Left lobe of liver (tissue), 2 donors: ENCODE results near the gene S1PR5. TPM values are rescaled to one million over a fixed set of nuclear protein-coding genes. Genes with fewer than 3 reads are reported as not detected.

Source experiments
- ATAC-seq: fragments of 200-7000 bp; cut with Tn5 transposase; one replicate; pipeline ENCODE4 v1.9.1; 2020; ENCODE audit warnings: mild to moderate bottlenecking, moderate library complexity
- DNase-seq: peaks from one replicate; pipeline ENCODE4 v3.0.0-alpha.2; 2020; ENCODE audit warnings: low spot score
- total RNA-seq: library from RNA; stranded (reverse); gene quantifications from one replicate; pipeline ENCODE4 v1.2.1, GENCODE V29; 2021
- donor health status: DM: no; HTN: no; CAD: no; lungs with moderate emphysema.
- donor health status: DM: no; HTN: yes; CAD: no.

S1PR5 gene
- total RNA-seq, 1 donor from 2014 or later: 0.30 TPM

DNA sequence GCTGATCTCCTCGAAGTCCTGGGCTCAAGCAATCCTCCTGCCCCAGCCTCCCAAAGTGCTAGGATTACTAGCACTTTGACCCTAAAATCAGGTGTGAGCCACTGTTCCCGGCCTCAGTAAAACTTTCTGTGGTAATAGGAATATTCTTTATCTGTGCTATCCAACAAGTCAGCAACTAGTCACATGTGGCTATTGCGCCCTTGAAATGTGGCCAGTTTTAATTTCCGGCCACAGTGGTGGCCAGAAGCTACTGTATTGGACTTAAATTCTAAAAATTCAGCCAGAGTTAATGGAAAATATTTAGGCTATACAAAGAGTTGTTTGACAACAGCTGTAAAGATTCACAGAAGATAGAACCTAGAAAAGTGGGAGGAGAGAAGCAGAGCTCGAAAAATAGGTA, 44.1 kb downstream of the S1PR5 start:
- DNase-seq (no peak), ATAC-seq (no peak)

DNA sequence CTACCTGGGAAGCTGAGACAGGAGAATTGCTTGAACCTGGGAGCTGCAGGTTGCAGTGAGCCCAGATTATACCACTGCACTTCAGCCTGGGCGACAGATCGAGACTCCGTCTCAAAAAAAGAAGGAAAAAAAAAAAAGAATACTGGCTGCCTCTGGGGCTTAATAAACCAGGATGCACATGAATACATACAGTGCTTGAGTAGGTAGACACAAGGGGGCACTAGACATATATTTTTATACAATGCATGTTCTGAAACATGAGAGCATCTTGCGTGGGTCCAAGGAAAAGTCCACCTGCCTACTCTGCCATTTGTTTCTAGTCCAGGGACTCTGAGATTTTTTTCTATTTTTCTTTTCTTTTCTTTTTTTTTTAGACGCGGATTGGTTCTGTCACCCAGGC, 45.3 kb downstream of the S1PR5 start:
- no peak for DNase-seq
- peak; percentile 42 for ATAC-seq

DNA sequence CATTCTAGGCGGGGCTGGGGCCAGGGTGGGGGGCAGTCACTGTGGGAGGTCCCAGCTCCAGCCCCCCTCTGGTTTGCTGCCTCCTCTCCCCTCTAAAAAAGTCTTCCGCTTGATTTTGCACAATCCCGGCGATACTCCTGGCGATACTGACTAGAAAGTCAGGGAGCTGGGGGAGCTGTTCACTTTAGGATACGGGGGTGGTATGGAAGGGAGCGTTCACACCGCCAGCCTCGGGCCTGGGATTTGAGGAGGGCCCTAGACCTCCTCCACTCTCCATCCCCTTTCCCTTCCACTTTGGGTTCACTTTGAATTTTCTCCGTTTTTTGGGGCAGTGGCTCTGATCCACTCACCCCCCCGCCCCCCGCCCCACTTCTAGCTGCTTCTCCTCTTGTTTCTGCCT, 49.1 kb downstream of the S1PR5 start:
- DNase-seq (no peak), ATAC-seq (no peak)

DNA sequence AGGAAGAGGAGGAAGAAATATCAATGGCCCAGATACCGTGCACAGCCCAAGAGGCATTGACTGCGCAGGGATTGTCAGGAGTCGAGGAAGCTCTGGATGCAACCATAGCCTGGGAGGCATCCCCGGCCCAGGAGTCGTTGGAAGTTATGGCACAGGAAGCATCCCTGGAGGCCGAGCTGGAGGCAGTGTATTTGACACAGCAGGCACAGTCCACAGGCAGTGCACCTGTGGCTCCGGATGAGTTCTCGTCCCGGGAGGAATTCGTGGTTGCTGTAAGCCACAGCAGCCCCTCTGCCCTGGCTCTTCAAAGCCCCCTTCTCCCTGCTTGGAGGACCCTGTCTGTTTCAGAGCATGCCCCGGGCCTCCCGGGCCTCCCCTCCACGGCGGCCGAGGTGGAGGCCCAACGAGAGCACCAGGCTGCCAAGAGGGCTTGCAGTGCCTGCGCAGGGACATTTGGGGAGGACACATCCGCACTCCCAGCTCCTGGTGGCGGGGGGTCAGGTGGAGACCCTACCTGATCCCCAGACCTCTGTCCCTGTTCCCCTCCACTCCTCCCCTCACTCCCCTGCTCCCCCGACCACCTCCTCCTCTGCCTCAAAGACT, 50.0 kb downstream of the S1PR5 start:
- no peak for ATAC-seq
- DNase-seq: no peak

DNA sequence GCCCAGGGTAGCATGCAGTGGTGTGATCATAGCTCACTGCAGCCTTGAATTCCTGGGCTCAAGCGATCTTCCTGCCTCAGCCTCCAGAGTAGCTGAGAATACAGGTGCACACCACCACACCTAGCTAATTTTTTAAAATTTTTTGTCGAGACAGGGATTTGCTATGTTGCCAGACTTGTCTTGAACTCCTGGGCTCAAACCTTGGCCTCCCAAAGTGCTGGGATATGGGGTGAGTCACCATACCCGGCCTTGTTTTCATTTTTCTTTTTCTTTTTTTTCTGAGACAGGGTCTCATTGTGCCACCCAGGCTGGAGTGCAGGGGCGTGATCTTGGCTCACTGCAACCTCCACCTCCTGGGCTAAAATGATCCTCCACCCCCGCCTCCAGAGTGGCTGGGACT, 52.8 kb downstream of the S1PR5 start:
- DNase-seq (no peak), ATAC-seq (no peak)

Other genes with a start within 250 kb of the S1PR5 start
- 5.9 TPM for gene ICAM1, start 246.3 kb downstream of the S1PR5 start, total RNA-seq
- gene ICAM4, start 230.5 kb downstream of the S1PR5 start, total RNA-seq: 0.15 TPM
- gene ICAM5, start 227.5 kb downstream of the S1PR5 start, total RNA-seq: 0.30 TPM
- gene ZGLP1, start 207.6 kb downstream of the S1PR5 start, total RNA-seq: 4.2 TPM
- 11.0 TPM for gene FDX2, start 201.4 kb downstream of the S1PR5 start, total RNA-seq
- gene RAVER1, start 183.9 kb downstream of the S1PR5 start, total RNA-seq: 11.3 TPM
- 38.6 TPM for gene ICAM3, start 177.8 kb downstream of the S1PR5 start, total RNA-seq
- gene TYK2, start 136.9 kb downstream of the S1PR5 start, total RNA-seq: 78.8 TPM
- 49.4 TPM for gene CDC37, start 113.9 kb downstream of the S1PR5 start, total RNA-seq
- 1.7 TPM for gene PDE4A, start 96.9 kb downstream of the S1PR5 start, total RNA-seq
- gene KEAP1, start 14.1 kb downstream of the S1PR5 start, total RNA-seq: 59.6 TPM
- gene ATG4D, start 26.5 kb upstream of the S1PR5 start, total RNA-seq: 11.6 TPM
- gene KRI1, start 48.6 kb upstream of the S1PR5 start, total RNA-seq: 10.4 TPM
- gene CDKN2D, start 51.5 kb upstream of the S1PR5 start, total RNA-seq: 1.3 TPM
- 1.0 TPM for gene AP1M2, start 69.9 kb upstream of the S1PR5 start, total RNA-seq
- gene SLC44A2, start 108.1 kb upstream of the S1PR5 start, total RNA-seq: 12.9 TPM
- gene ILF3, start 136.9 kb upstream of the S1PR5 start, total RNA-seq: 57.1 TPM
- gene QTRT1, start 184.0 kb upstream of the S1PR5 start, total RNA-seq: 33.2 TPM
- gene DNM2, start 200.6 kb upstream of the S1PR5 start, total RNA-seq: 64.8 TPM